GM18498 (cell line): ENCODE results near the gene SPHKAP.
"Not testable (repeated sequence)": the region's sequence is repeated elsewhere in the genome, so short reads cannot be mapped to it uniquely, and the experiment has no call there.

ENCODE experiments used
- ATAC-seq: cut with Tn5 transposase; IDR thresholded peaks from one replicate; pipeline ENCODE4 v1.9.1; 2021; ENCODE audit warnings: mild to moderate bottlenecking, moderate library complexity; ENCODE audit not compliant: unreplicated experiment

The SPHKAP gene

GRCh38 chr2:228104215-228104614, 77.3 kb downstream of the SPHKAP start:
- ATAC-seq, result no peak

- ATAC-seq, result no peak
Measured at GRCh38 chr2:228103379-228103778, 78.1 kb downstream of the SPHKAP start.

GRCh38 chr2:228102949-228103348, 78.5 kb downstream of the SPHKAP start:
- ATAC-seq, result no peak

GRCh38 chr2:228094377-228094921, 87.0 kb downstream of the SPHKAP start:
- ATAC-seq, result no peak

- no peak for ATAC-seq
Measured at GRCh38 chr2:228092056-228092455, 89.4 kb downstream of the SPHKAP start.

- no peak for ATAC-seq
Measured at GRCh38 chr2:228086561-228086960, 94.9 kb downstream of the SPHKAP start.

GRCh38 chr2:228084717-228085116, 96.8 kb downstream of the SPHKAP start:
- ATAC-seq, result no peak

- ATAC-seq, result no peak
Measured at GRCh38 chr2:228083131-228083530, 98.4 kb downstream of the SPHKAP start.

GRCh38 chr2:228082571-228082970, 98.9 kb downstream of the SPHKAP start:
- ATAC-seq, result no peak

GRCh38 chr2:228079194-228079593, 102.3 kb downstream of the SPHKAP start:
- no peak for ATAC-seq

GRCh38 chr2:228076695-228077094, 104.8 kb downstream of the SPHKAP start:
- ATAC-seq, result not testable (repeated sequence)

- no peak for ATAC-seq
Measured at GRCh38 chr2:228072669-228073068, 108.8 kb downstream of the SPHKAP start.

- ATAC-seq, result no peak
Measured at GRCh38 chr2:228067309-228067708, 114.2 kb downstream of the SPHKAP start.

GRCh38 chr2:228066126-228066798, 115.2 kb downstream of the SPHKAP start:
- no peak for ATAC-seq

- ATAC-seq, result no peak
Measured at GRCh38 chr2:228065686-228066085, 115.8 kb downstream of the SPHKAP start.

GRCh38 chr2:228064796-228065315, 116.6 kb downstream of the SPHKAP start:
- no peak for ATAC-seq

GRCh38 chr2:228064024-228064423, 117.5 kb downstream of the SPHKAP start:
- ATAC-seq, result no peak

GRCh38 chr2:228063558-228063957, 117.9 kb downstream of the SPHKAP start:
- ATAC-seq, result no peak

GRCh38 chr2:228059735-228060134, 121.8 kb downstream of the SPHKAP start:
- ATAC-seq, result no peak

- ATAC-seq, result no peak
Measured at GRCh38 chr2:228056293-228057097, 125.0 kb downstream of the SPHKAP start.

- ATAC-seq, result no peak
Measured at GRCh38 chr2:228048838-228049490, 132.5 kb downstream of the SPHKAP start.
